GM23338 (cell line): Measurements from ENCODE around the gene HORMAD2. TPM values are rescaled to one million over a fixed set of nuclear protein-coding genes. Genes with fewer than 3 reads are reported as not detected.
"Not testable (repeated sequence)": the region's sequence is repeated elsewhere in the genome, so short reads cannot be mapped to it uniquely, and the experiment has no call there.

Experiments
- ATAC-seq: fragments of 200-7000 bp; cut with Tn5 transposase; 3 replicates; pipeline ENCODE4 v1.9.1; 2020
- DNase-seq: peaks from one replicate; pipeline ENCODE4 v3.0.0-alpha.2; 2015; ENCODE audit warnings: low spot score
- H2AFZ ChIP-seq: fragments of 200-600 bp; sonication (generic); 2 replicates; pipeline ENCODE4 v1.8.0; 2016; ENCODE audit warnings: antibody characterized with exemption, mild to moderate bottlenecking, moderate library complexity
- H3F3A ChIP-seq: fragments of 200-600 bp; sonication (generic); replicated peaks from 2 replicates; pipeline ENCODE4 v1.8.0; 2017; ENCODE audit warnings: antibody characterized with exemption, mixed run types, low read depth
- H3K27ac ChIP-seq: fragments of 200-600 bp; sonication (generic); 2 replicates; pipeline ENCODE4 v1.6.1; 2016; ENCODE audit warnings: low read depth
- H3K27me3 ChIP-seq: fragments of 200-600 bp; sonication (generic); 2 replicates; pipeline ENCODE4 v1.8.0; 2016; ENCODE audit warnings: mild to moderate bottlenecking, mixed run types, moderate library complexity; ENCODE audit not compliant: insufficient read depth
- H3K36me3 ChIP-seq: fragments of 200-600 bp; sonication (generic); 2 replicates; pipeline ENCODE4 v1.8.0; 2016; ENCODE audit warnings: mild to moderate bottlenecking; ENCODE audit not compliant: insufficient read depth
- H3K4me1 ChIP-seq: fragments of 200-600 bp; sonication (generic); 2 replicates; pipeline ENCODE4 v1.8.0; 2016; ENCODE audit warnings: mild to moderate bottlenecking, moderate library complexity; ENCODE audit not compliant: insufficient read depth
- H3K4me2 ChIP-seq: fragments of 200-600 bp; sonication (generic); 2 replicates; pipeline ENCODE4 v1.7.1; 2017; ENCODE audit warnings: mixed run types
- H3K4me3 ChIP-seq: fragments of 200-600 bp; sonication (generic); 2 replicates; pipeline ENCODE4 v1.6.1; 2016; ENCODE audit warnings: mixed run types
- H3K79me2 ChIP-seq: fragments of 200-600 bp; sonication (generic); replicated peaks from 2 replicates; pipeline ENCODE4 v1.8.0; 2017; ENCODE audit warnings: mild to moderate bottlenecking; ENCODE audit not compliant: insufficient read depth
- H3K9me2 ChIP-seq: fragments of 200-600 bp; sonication (generic); 2 replicates; pipeline ENCODE4 v1.8.0; 2017; ENCODE audit not compliant: insufficient read depth
- H4K20me1 ChIP-seq: fragments of 200-600 bp; sonication (generic); replicated peaks from 2 replicates; pipeline ENCODE4 v1.8.0; 2017; ENCODE audit warnings: mild to moderate bottlenecking; ENCODE audit not compliant: insufficient read depth
- H3K27ac Mint-ChIP-seq: 2 replicates; pipeline ENCODE4 v1.8.0; 2020; ENCODE audit warnings: inconsistent platforms, mild to moderate bottlenecking, moderate library complexity, mixed read lengths
- H3K27me3 Mint-ChIP-seq: 3 replicates; pipeline ENCODE4 v1.8.0; 2022; ENCODE audit warnings: low read depth, mild to moderate bottlenecking, moderate library complexity, mixed read lengths, inconsistent platforms; ENCODE audit not compliant: insufficient read depth, poor library complexity
- H3K36me3 Mint-ChIP-seq: 3 replicates; pipeline ENCODE4 v1.8.0; 2021; ENCODE audit warnings: low read depth, mild to moderate bottlenecking, inconsistent platforms, moderate library complexity, mixed read lengths
- H3K4me1 Mint-ChIP-seq: 3 replicates; pipeline ENCODE4 v1.8.0; 2020; ENCODE audit warnings: mild to moderate bottlenecking, inconsistent platforms, mixed read lengths
- H3K4me3 Mint-ChIP-seq: 3 replicates; pipeline ENCODE4 v1.8.0; 2021; ENCODE audit warnings: moderate library complexity, mild to moderate bottlenecking, inconsistent platforms, mixed read lengths
- H3K9me3 Mint-ChIP-seq: 3 replicates; pipeline ENCODE4 v1.8.0; 2020; ENCODE audit warnings: moderate library complexity, mild to moderate bottlenecking, inconsistent platforms, mixed read lengths
- EZH2phosphoT487 ChIP-seq: fragments of 200-600 bp; sonication (generic); IDR thresholded peaks from one replicate; pipeline ENCODE4 v1.8.1; 2018; ENCODE audit warnings: antibody characterized with exemption; ENCODE audit not compliant: unreplicated experiment
- JUNB ChIP-seq: IDR thresholded peaks from one replicate; pipeline ENCODE4 v1.6.1; 2016; ENCODE audit warnings: antibody characterized with exemption; ENCODE audit not compliant: unreplicated experiment
- POLR2AphosphoS5 ChIP-seq: IDR thresholded peaks from 2 replicates; pipeline ENCODE4 v1.6.1; 2016; ENCODE audit warnings: antibody characterized with exemption, low read depth
- STAT1 ChIP-seq: IDR thresholded peaks from one replicate; pipeline ENCODE4 v1.6.1; 2016; ENCODE audit warnings: antibody characterized with exemption; ENCODE audit not compliant: unreplicated experiment
- ZNF114 ChIP-seq: fragments of 250-450 bp; sonication (Bioruptor Pico); IDR thresholded peaks from 2 replicates; pipeline ENCODE4 v1.5.0; 2020; ENCODE audit warnings: mild to moderate bottlenecking, moderate library complexity
- ZNF331 ChIP-seq: fragments of 250-450 bp; sonication (Bioruptor Pico); IDR thresholded peaks from 2 replicates; pipeline ENCODE4 v1.5.0; 2020; ENCODE audit warnings: low read depth, mild to moderate bottlenecking, moderate library complexity
- polyA plus RNA-seq: library from polyadenylated mRNA; unstranded; fragments of >200 nt; fragmentation: Nextera tagmentation; extraction: Ambion mirVana; gene quantifications from 2 replicates; pipeline ENCODE4 v1.2.1, GENCODE V29; 2016
- total RNA-seq: library from RNA; depleted of rRNA; stranded (reverse); fragments of >200 nt; shearing (Covaris generic); gene quantifications from 2 replicates; pipeline ENCODE4 v1.2.3, GENCODE V29; 2014
- TF ChIP-seq, protein P1 (sequence below), 2 experiments: fragments of 200-600 bp in 1 of 2; sonication (generic) in 1 of 2; conservative IDR thresholded peaks; 2 replicates each; pipeline versions ENCODE4 v1.5.1 to v1.6.1; 2016 to 2017; ENCODE audit warnings: antibody characterized with exemption in 2 of 2, low read depth in 2 of 2, mild to moderate bottlenecking in 2 of 2, moderate library complexity in 1 of 2
- TF ChIP-seq, protein P2 (sequence below): IDR thresholded peaks from one replicate; pipeline ENCODE4 v1.6.1; 2018; ENCODE audit warnings: antibody characterized with exemption; ENCODE audit not compliant: unreplicated experiment

Gene HORMAD2
- total and polyA plus RNA-seq, 2 experiments from 2014 or later: 0.40 TPM; not detected in 1

DNA sequence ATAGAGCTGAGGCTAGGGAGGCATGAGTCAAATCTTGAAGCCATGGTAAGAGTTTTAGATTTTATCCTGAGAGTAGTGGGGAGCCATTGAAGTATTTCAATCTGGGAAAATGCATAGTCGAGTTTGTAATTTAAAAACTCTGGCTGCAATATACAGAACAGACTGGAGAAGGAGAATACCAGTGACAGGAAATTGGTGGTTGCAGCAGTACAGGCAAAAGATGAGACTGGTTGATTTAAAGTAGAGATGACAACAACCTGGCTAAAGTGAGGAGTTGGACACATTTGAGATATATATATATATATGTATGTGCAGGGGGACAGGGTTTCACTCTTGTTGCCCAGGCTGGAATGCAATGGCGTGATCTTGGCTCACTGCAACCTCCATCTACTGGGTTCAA lies 6.2 kb downstream of the HORMAD2 start:
- ATAC-seq (no peak), DNase-seq (no peak)
- Mint-ChIP-seq H3K27me3 (no peaks in the 10 kb centered on the region), H3K4me3 (no peak overlapping the region), H3K27ac (no peak overlapping the region), H3K9me3 (0 out of 3 replicates have a peak, but pooled peaks cover 6% of the 10 kb centered on the region), H3K4me1 (no peaks in the 10 kb centered on the region), H3K36me3 (no peaks in the 10 kb centered on the region)
- Histone ChIP-seq H3K4me1 (no peaks in the 10 kb centered on the region), H2AFZ (no peak overlapping the region), H3K36me3 (no peaks in the 10 kb centered on the region), H4K20me1 (no peaks in the 10 kb centered on the region), H3K27ac (no peak overlapping the region), H3K27me3 (no peaks in the 10 kb centered on the region), H3K79me2 (no peaks in the 10 kb centered on the region), H3K4me2 (no peak overlapping the region), H3K9me2 (no peaks in the 10 kb centered on the region), H3F3A (no peaks in the 10 kb centered on the region), H3K4me3 (no peak overlapping the region)
- TF ChIP-seq ZNF114 (CRISPR knock-in tag) (no peak), EZH2phosphoT487 (no peak), POLR2AphosphoS5 (no peak), ZNF331 (no peak), STAT1 (no peak), JUNB (no peak)
- TF ChIP-seq, protein P1, sequence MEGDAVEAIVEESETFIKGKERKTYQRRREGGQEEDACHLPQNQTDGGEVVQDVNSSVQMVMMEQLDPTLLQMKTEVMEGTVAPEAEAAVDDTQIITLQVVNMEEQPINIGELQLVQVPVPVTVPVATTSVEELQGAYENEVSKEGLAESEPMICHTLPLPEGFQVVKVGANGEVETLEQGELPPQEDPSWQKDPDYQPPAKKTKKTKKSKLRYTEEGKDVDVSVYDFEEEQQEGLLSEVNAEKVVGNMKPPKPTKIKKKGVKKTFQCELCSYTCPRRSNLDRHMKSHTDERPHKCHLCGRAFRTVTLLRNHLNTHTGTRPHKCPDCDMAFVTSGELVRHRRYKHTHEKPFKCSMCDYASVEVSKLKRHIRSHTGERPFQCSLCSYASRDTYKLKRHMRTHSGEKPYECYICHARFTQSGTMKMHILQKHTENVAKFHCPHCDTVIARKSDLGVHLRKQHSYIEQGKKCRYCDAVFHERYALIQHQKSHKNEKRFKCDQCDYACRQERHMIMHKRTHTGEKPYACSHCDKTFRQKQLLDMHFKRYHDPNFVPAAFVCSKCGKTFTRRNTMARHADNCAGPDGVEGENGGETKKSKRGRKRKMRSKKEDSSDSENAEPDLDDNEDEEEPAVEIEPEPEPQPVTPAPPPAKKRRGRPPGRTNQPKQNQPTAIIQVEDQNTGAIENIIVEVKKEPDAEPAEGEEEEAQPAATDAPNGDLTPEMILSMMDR (conservative IDR thresholded peaks at IDR 0.05; ENCODE audit: low read depth in 2 of 2): no peak
- TF ChIP-seq, protein P2, sequence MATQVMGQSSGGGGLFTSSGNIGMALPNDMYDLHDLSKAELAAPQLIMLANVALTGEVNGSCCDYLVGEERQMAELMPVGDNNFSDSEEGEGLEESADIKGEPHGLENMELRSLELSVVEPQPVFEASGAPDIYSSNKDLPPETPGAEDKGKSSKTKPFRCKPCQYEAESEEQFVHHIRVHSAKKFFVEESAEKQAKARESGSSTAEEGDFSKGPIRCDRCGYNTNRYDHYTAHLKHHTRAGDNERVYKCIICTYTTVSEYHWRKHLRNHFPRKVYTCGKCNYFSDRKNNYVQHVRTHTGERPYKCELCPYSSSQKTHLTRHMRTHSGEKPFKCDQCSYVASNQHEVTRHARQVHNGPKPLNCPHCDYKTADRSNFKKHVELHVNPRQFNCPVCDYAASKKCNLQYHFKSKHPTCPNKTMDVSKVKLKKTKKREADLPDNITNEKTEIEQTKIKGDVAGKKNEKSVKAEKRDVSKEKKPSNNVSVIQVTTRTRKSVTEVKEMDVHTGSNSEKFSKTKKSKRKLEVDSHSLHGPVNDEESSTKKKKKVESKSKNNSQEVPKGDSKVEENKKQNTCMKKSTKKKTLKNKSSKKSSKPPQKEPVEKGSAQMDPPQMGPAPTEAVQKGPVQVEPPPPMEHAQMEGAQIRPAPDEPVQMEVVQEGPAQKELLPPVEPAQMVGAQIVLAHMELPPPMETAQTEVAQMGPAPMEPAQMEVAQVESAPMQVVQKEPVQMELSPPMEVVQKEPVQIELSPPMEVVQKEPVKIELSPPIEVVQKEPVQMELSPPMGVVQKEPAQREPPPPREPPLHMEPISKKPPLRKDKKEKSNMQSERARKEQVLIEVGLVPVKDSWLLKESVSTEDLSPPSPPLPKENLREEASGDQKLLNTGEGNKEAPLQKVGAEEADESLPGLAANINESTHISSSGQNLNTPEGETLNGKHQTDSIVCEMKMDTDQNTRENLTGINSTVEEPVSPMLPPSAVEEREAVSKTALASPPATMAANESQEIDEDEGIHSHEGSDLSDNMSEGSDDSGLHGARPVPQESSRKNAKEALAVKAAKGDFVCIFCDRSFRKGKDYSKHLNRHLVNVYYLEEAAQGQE: no peak

DNA sequence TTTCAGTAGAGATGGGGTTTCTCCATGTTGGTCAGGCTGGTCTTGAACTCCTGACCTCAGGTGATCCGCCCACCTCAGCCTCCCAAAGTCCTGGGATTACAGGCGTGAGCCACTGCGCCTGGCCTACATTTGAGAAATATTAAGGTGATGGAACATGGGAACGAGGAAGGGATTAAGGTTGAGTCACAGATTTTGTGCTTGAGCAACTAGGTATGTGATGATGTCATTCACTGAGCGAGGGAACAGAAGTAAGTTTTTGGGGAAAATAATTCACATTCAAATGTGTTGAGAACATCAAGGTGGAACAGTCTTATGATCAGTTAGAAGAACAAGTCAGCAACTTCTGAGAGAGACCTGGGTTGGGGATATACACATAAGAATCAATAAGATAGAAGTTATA lies 6.8 kb downstream of the HORMAD2 start:
- not testable (repeated sequence) for H3K27ac ChIP-seq, H4K20me1 ChIP-seq, H3K79me2 ChIP-seq, H2AFZ ChIP-seq, H3K27me3 Mint-ChIP-seq, H3F3A ChIP-seq, ATAC-seq, H3K4me1 ChIP-seq, H3K4me1 Mint-ChIP-seq, H3K36me3 Mint-ChIP-seq, H3K4me3 Mint-ChIP-seq, DNase-seq, H3K36me3 ChIP-seq, H3K9me3 Mint-ChIP-seq, H3K9me2 ChIP-seq, H3K4me2 ChIP-seq, H3K4me3 ChIP-seq, H3K27me3 ChIP-seq, H3K27ac Mint-ChIP-seq
